Activated CD8-positive, alpha-beta memory T cell treated with anti-CD3 and anti-CD28 coated beads, Interleukin-2, amount 10 ng/mL, durations not matched to agents 7 days and 5 days (primary cell): Measurements from ENCODE around the gene FAM217A. TPM values are rescaled to one million over a fixed set of nuclear protein-coding genes. Genes with fewer than 3 reads are reported as not detected.
"Not testable (repeated sequence)": the region's sequence is repeated elsewhere in the genome, so short reads cannot be mapped to it uniquely, and the experiment has no call there.

Source experiments
- ATAC-seq: fragments of 150-1000 bp; cut with Tn5 transposase; one replicate; pipeline ENCODE4 v1.10.0; 2021; ENCODE audit warnings: moderate library complexity
- CTCF ChIA-PET: fragments of 350-600 bp; sonication (Branson Sonifier 250); formaldehyde crosslinking; loops from one replicate; lab custom pipeline; 2021; ENCODE audit warnings: antibody characterized with exemption; lab: Charles Lee
- DNase-seq: peaks from one replicate; pipeline ENCODE4 v3.0.0-alpha.2; 2020
- H3K27ac Mint-ChIP-seq: one replicate; pipeline ENCODE4 v1.8.0; 2021; ENCODE audit warnings: mild to moderate bottlenecking, mixed read lengths
- H3K27me3 Mint-ChIP-seq: one replicate; pipeline ENCODE4 v1.8.0; 2021; ENCODE audit warnings: mixed read lengths
- H3K36me3 Mint-ChIP-seq: one replicate; pipeline ENCODE4 v1.8.0; 2021; ENCODE audit warnings: mild to moderate bottlenecking, mixed read lengths
- H3K4me1 Mint-ChIP-seq: one replicate; pipeline ENCODE4 v1.8.0; 2021; ENCODE audit warnings: mixed read lengths
- H3K4me3 Mint-ChIP-seq: one replicate; pipeline ENCODE4 v1.8.0; 2021; ENCODE audit warnings: mild to moderate bottlenecking, moderate library complexity, mixed read lengths
- H3K9me3 Mint-ChIP-seq: one replicate; pipeline ENCODE4 v1.8.0; 2022; ENCODE audit warnings: low read depth, mixed read lengths
- total RNA-seq, 2 experiments: library from RNA; stranded (reverse); gene quantifications; one replicate each; pipeline ENCODE4 v1.2.3, GENCODE V29; 2021

The FAM217A gene
- total RNA-seq, 2 experiments from 2014 or later = not detected

DNA sequence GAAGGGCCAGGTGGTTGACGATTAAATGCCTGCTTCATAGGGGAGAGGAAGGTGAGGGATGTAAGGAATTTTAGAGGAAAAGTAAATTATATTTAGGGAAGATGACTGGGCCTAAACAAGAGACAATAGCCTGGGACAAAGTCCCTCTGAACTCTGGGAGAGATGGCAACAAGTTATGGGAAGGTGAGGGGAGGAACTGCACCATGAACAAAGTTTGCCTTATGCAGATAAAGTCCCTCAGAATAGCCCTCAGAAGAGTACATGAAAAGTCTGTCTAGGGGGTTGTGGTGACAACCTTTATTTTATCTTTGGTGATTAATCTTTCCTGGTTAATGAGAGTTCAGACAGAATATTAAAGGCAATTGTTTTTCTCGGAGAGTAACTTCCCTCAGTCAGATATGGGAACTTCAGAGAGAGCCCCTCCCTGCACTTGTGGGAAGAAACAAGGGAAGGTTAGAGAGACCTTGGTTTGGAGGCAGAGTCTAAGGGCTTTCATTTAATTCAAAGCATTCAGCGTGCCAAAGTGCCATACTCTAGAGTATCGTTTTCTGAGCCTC lies 27.1 kb upstream of the FAM217A start:
- no peak for ATAC-seq
- CTCF ChIA-PET = no interaction called here
- H3K27me3 Mint-ChIP-seq = peaks cover 24% of the 10 kb centered on the region
- no peak overlapping the region for H3K27ac Mint-ChIP-seq
- no peaks in the 10 kb centered on the region for H3K9me3 Mint-ChIP-seq
- H3K4me3 Mint-ChIP-seq = no peak overlapping the region
- H3K4me1 Mint-ChIP-seq = no peaks in the 10 kb centered on the region
- no peaks in the 10 kb centered on the region for H3K36me3 Mint-ChIP-seq
- DNase-seq = no peak

- H3K36me3 Mint-ChIP-seq = no peaks in the 10 kb centered on the region
- no peaks in the 10 kb centered on the region for H3K9me3 Mint-ChIP-seq
- peaks cover 13% of the 10 kb centered on the region for H3K27me3 Mint-ChIP-seq
- ATAC-seq (no peak), DNase-seq (no peak)
- H3K4me3 Mint-ChIP-seq = no peak overlapping the region
- CTCF ChIA-PET = no interaction called here
- no peak overlapping the region for H3K27ac Mint-ChIP-seq
- H3K4me1 Mint-ChIP-seq = no peaks in the 10 kb centered on the region
Measured at GRCh38 chr6:4103929-4104328, 25.0 kb upstream of the FAM217A start.

GRCh38 chr6:4102687-4103244 lies 23.8 kb upstream of the FAM217A start:
- no peak for DNase-seq
- H3K4me1 Mint-ChIP-seq = no peaks in the 10 kb centered on the region
- no peaks in the 10 kb centered on the region for H3K9me3 Mint-ChIP-seq
- no peak overlapping the region for H3K27ac Mint-ChIP-seq
- no peak overlapping the region for H3K4me3 Mint-ChIP-seq
- no peak for ATAC-seq
- no peaks in the 10 kb centered on the region for H3K36me3 Mint-ChIP-seq
- H3K27me3 Mint-ChIP-seq = peaks cover 7% of the 10 kb centered on the region
- CTCF ChIA-PET = no interaction called here

GRCh38 chr6:4101298-4101697 lies 22.4 kb upstream of the FAM217A start:
- no peak for DNase-seq
- CTCF ChIA-PET = no interaction called here
- Mint-ChIP-seq H3K36me3 (no peaks in the 10 kb centered on the region), H3K27ac (no peak overlapping the region), H3K27me3 (peaks cover 5% of the 10 kb centered on the region), H3K9me3 (no peaks in the 10 kb centered on the region), H3K4me3 (no peak overlapping the region), H3K4me1 (no peaks in the 10 kb centered on the region)
- no peak for ATAC-seq

DNA sequence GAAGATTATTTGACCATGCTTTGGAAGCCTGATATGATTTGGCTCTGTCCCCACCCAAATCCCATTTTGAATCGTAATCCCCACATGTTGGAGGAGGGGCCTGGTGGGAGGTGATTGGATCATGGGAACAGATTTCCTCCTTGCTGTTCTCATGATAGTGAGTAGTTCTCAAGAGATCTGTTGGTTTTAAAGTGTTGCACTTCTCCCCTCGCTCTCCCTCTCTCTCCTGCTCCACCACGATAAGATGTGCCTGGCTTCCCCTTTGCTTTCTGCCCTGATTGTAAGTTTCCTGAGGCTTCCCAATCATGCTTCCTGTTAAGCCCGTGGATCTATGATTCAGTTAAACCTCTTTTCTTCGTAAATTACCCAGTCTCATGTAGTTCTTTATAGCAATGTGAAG lies 21.7 kb upstream of the FAM217A start:
- no peaks in the 10 kb centered on the region for H3K4me1 Mint-ChIP-seq
- no peak overlapping the region for H3K27ac Mint-ChIP-seq
- H3K4me3 Mint-ChIP-seq = no peak overlapping the region

DNA sequence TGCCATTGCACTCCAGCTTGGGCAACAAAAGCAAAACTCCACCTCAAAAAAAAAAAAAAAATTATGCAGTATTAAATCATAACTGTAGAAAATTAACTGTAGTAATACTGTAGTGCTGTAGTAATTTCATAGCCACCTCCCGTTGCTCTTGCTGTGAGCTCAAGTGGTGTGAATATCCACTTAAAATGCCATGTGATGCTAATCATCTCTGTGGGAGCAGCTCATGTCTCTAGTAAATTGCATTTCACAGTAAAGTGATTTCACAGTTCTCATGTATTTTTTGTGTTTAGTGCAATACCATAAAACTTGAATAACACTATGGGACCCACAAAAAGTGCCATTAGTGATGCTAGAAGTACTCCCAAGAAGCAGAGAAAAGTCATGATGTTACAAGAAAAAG lies 14.4 kb upstream of the FAM217A start:
- Mint-ChIP-seq H3K9me3 (no peaks in the 10 kb centered on the region), H3K36me3 (no peaks in the 10 kb centered on the region), H3K27ac (no peak overlapping the region), H3K27me3 (no peaks in the 10 kb centered on the region), H3K4me1 (no peaks in the 10 kb centered on the region), H3K4me3 (no peak overlapping the region)
- ATAC-seq = no peak
- CTCF ChIA-PET = no interaction called here
- no peak for DNase-seq

More for the DNA sequence above, 21.7 kb upstream of the FAM217A start:
- Mint-ChIP-seq H3K36me3 (no peaks in the 10 kb centered on the region), H3K9me3 (no peaks in the 10 kb centered on the region), H3K27me3 (peaks cover 2% of the 10 kb centered on the region)
- ATAC-seq (no peak), DNase-seq (no peak)
- CTCF ChIA-PET = no interaction called here

- Mint-ChIP-seq H3K27me3 (no peaks in the 10 kb centered on the region), H3K9me3 (no peaks in the 10 kb centered on the region), H3K4me3 (no peak overlapping the region), H3K4me1 (no peaks in the 10 kb centered on the region), H3K27ac (no peak overlapping the region), H3K36me3 (no peaks in the 10 kb centered on the region)
- CTCF ChIA-PET = no interaction called here
- DNase-seq (no peak), ATAC-seq (no peak)
Measured at GRCh38 chr6:4091941-4092340, 13.0 kb upstream of the FAM217A start.

DNA sequence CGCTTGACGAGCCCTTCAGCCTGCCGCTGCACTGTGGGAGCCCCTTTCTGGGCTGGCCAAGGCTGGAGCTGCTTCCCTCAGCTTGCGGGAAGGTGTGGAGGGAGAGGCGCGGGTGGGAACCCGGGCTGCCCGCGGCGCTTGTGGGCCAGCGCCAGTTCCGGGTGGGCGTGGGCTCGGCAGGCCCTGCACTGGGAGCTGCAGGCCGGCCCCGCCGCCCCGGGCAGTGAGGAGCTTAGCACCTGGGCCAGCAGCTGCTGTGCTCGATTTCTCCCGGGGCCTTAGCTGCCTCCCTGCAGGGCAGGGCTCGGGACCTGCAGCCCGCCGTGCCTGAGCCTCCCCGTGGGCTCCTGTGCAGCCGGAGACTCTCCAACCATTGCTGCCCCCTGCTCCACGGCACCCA lies 11.1 kb upstream of the FAM217A start:
- H3K27me3 Mint-ChIP-seq, H3K9me3 Mint-ChIP-seq, H3K4me3 Mint-ChIP-seq, H3K27ac Mint-ChIP-seq, H3K4me1 Mint-ChIP-seq, DNase-seq, H3K36me3 Mint-ChIP-seq, CTCF ChIA-PET, ATAC-seq: not testable (repeated sequence)

DNA sequence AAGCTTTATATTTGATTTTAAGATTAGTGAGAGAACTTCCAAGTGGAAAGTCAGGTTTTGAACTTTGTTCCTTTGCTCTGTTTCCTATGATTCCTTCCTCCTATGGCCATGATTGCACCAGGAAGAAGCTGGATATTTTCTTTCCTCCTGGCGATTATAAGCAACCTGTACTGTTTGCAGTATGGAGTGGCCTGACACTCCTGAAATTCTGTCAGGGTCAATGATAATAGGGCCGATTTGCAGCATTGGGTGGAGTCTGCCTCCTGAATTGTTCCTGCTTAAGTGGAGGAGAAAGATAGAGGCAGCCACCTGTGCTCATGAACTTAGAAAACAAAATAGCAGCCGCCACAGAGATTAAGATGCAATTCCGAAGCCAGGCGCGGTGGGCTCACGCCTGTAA lies 9.8 kb upstream of the FAM217A start:
- CTCF ChIA-PET = interaction anchor here (0.7 kb wide), 1 partner anchor 25 kb away, joined by 4 read pairs; no protein-coding TSS in a partner anchor
- Mint-ChIP-seq H3K27ac (no peak overlapping the region), H3K4me1 (no peaks in the 10 kb centered on the region), H3K4me3 (no peak overlapping the region), H3K9me3 (no peaks in the 10 kb centered on the region), H3K36me3 (no peaks in the 10 kb centered on the region), H3K27me3 (peaks cover 5% of the 10 kb centered on the region)
- no peak for ATAC-seq
- DNase-seq = no peak

DNA sequence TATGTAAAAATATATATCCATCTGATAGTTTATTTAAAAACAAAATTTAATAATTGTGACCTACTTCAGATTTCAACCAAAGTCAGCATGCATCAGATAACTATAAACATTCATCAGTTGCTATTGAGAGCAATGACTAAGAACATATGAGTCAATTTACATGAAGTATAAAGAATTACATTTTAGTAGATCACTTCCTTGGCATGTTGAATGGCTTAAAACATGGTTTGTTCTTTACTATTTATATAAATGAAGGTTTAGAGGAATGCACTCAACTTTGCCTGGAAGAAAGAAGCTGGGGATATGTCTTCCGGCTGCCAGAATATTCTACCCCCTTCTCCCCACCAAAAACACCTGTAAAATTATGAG lies 6.4 kb upstream of the FAM217A start:
- Mint-ChIP-seq H3K4me1 (no peaks in the 10 kb centered on the region), H3K4me3 (no peak overlapping the region), H3K27ac (no peak overlapping the region), H3K9me3 (no peaks in the 10 kb centered on the region), H3K36me3 (no peaks in the 10 kb centered on the region), H3K27me3 (peaks cover 9% of the 10 kb centered on the region)
- ATAC-seq = no peak
- DNase-seq = no peak
- CTCF ChIA-PET = no interaction called here

GRCh38 chr6:4084444-4085331 lies 5.8 kb upstream of the FAM217A start:
- Mint-ChIP-seq H3K9me3 (no peaks in the 10 kb centered on the region), H3K27ac (no peak overlapping the region), H3K4me3 (no peak overlapping the region), H3K27me3 (peaks cover 9% of the 10 kb centered on the region), H3K36me3 (no peaks in the 10 kb centered on the region), H3K4me1 (no peaks in the 10 kb centered on the region)
- no peak for DNase-seq
- no peak for ATAC-seq
- CTCF ChIA-PET = no interaction called here

DNA sequence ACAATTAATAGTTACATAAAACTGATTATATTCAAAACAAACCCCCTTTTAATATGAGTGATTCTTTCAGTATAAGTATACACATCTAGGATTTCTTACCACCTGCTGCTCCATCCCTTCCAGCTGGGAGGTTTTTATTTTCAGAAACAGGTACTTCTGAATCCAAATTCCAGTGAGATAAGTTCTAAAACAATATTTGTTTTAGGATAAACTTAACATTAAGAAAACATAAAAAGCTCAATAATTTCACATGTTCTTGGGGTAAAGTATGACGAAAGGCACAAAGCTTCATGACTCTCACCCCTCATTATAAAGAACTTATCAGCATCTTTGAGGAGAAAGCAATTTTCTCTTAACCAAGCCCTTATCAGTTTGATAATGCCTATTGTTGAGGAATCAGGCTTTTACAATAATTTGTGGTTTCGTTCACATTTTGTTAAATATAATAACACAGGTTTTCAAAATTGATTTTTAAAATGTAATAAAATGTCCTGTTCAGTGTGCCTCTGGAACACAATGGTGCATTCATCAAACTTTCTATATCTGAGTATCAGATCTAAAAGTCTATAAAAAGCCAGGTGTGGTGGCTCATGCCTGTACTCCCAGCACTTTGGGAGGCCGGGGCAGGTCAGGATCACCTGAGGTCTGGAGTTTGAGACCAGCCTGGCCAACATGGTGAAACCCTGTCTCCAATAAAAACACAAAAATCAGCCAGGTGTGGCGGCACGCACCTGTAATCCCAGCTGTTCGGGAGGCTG lies 4.3 kb downstream of the FAM217A start:
- Mint-ChIP-seq H3K4me3 (no peak overlapping the region), H3K36me3 (no peaks in the 10 kb centered on the region), H3K27ac (no peak overlapping the region), H3K4me1 (no peaks in the 10 kb centered on the region), H3K9me3 (no peaks in the 10 kb centered on the region), H3K27me3 (peaks cover 15% of the 10 kb centered on the region)
- ATAC-seq (no peak), DNase-seq (no peak)
- CTCF ChIA-PET = no interaction called here

GRCh38 chr6:4071330-4071729 lies 7.6 kb downstream of the FAM217A start:
- no peaks in the 10 kb centered on the region for H3K9me3 Mint-ChIP-seq
- H3K4me1 Mint-ChIP-seq = no peaks in the 10 kb centered on the region
- CTCF ChIA-PET = interaction anchor here (1.2 to 1.7 kb wide), 4 partner anchors 8 to 84 kb away, joined by 3 to 7 read pairs (median 3); no protein-coding TSS in a partner anchor
- H3K4me3 Mint-ChIP-seq = no peak overlapping the region
- no peaks in the 10 kb centered on the region for H3K27me3 Mint-ChIP-seq
- no peak overlapping the region for H3K27ac Mint-ChIP-seq
- no peak for DNase-seq
- ATAC-seq = no peak
- H3K36me3 Mint-ChIP-seq = no peaks in the 10 kb centered on the region
